ENCODE measurements around the gene MRPS25.
A peak's percentile ranks its signal among the peaks of the same experiment; 100 is the strongest.

The MRPS25 gene

DNA sequence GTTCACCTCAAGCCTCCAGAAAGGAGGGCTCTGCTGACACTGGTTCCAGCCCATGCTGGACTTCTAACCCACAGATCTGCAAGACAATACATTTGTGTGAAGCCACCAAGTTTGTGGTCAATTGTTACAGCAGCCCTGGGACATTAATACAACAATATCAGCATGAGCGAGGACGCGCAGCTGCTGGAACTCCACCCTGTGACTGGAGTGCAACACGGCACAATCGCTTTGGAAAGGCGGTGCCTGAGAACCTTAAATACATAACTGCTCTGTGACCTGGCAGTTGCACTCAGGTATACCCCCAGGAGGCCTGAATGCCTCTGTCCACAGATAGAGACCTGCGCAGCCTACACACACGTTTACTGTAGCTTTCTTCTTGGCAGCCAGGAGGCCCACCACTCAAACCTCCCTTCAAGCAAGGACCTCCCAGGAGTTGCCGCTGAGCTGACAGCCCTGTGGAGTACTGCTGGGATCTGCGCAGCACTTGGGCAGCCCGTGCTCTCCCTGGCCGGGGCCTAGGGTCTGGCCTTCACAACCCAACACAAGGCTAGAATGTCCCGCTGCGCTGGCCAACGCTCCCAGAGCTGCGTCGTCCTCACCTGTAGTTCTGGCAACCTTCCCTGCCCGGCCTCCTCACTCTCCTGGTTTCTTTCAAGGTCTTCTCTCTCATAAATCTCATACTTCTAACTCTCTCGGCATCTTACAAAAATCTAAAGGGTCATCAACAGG, 8.3 kb downstream of the MRPS25 start:
- H3K18ac ChIP-seq (ENCODE audit: low read length) = no peak overlapping the region

GRCh38 chr3:15055019-15055557, 10.0 kb downstream of the MRPS25 start:
- Histone ChIP-seq H3K79me1 (ENCODE audit: low read depth, low read length) (peaks cover 3% of the 10 kb centered on the region), H3K36me3 (replicated peaks in 1 of 2; ENCODE audit: control insufficient read depth in 2 of 2, insufficient read depth in 2 of 2, low read length in 2 of 2) (peaks cover 26 to 84% of the 10 kb centered on the region in 2 donors), H2AFZ (ENCODE audit: low read length) (no peak overlapping the region), H3K18ac (ENCODE audit: low read length) (no peak overlapping the region), H3K4ac (ENCODE audit: low read length) (no peak overlapping the region), H3K9me3 (replicated peaks in 1 of 2; ENCODE audit: control insufficient read depth in 2 of 2, insufficient read depth in 1 of 2, low read depth in 1 of 2, low read length in 2 of 2) (peaks cover 0 to 2% of the 10 kb centered on the region in 2 donors), H2AK5ac (ENCODE audit: low read depth, low read length) (no peak overlapping the region), H3K14ac (ENCODE audit: low read length) (no peak overlapping the region), H3K27ac (replicated peaks; ENCODE audit: low read length) (no peak overlapping the region), H3K27me3 (ENCODE audit: control insufficient read depth in 3 of 3, insufficient read depth in 3 of 3, low read depth in 1 of 3, low read length in 3 of 3) (no peaks in the 10 kb centered on the region), H2BK15ac (ENCODE audit: low read length) (no peak overlapping the region), H3K23ac (ENCODE audit: low read depth, low read length, poor library complexity) (no peak overlapping the region), H2BK12ac (ENCODE audit: low read length) (no peak overlapping the region), H2BK120ac (ENCODE audit: low read depth, low read length) (no peak overlapping the region), H3K9ac (ENCODE audit: low read depth, low read length, poor library complexity) (no peak overlapping the region), H4K91ac (ENCODE audit: low read depth, low read length, poor library complexity) (no peak overlapping the region), H3K4me1 (ENCODE audit: control insufficient read depth in 2 of 2, insufficient read depth in 1 of 2, low read depth in 1 of 2, low read length in 2 of 2) (peaks cover 0 to 14% of the 10 kb centered on the region in 2 donors), H4K8ac (ENCODE audit: low read depth, low read length) (no peak overlapping the region), H3K4me2 (ENCODE audit: insufficient read depth, low read length, poor library complexity, severe bottlenecking) (no peak overlapping the region), H3K4me3 (ENCODE audit: low read length in 2 of 2) (no peak overlapping the region), H2BK5ac (ENCODE audit: low read length) (no peak overlapping the region)
- DNase-seq (ENCODE audit: low spot score) = no peak
- no CpG with 5 or more reads among the region's 8 CpGs for WGBS, 2 donors (ENCODE audit: extremely low coverage in 2 of 2, insufficient read length in 2 of 2, insufficient replicate concordance in 1 of 2)

More for the DNA sequence above, 8.3 kb downstream of the MRPS25 start:
- H3K36me3 ChIP-seq (replicated peaks in 1 of 2; ENCODE audit: control insufficient read depth in 2 of 2, insufficient read depth in 2 of 2, low read length in 2 of 2) = peaks cover 24 to 73% of the 10 kb centered on the region in 2 donors
- no peak overlapping the region for H4K8ac ChIP-seq (ENCODE audit: low read depth, low read length)
- H3K9ac ChIP-seq (ENCODE audit: low read depth, low read length, poor library complexity) = no peak overlapping the region
- no peak overlapping the region for H3K27ac ChIP-seq (replicated peaks; ENCODE audit: low read length)
- peaks cover 3% of the 10 kb centered on the region for H3K79me1 ChIP-seq (ENCODE audit: low read depth, low read length)
- H3K4ac ChIP-seq (ENCODE audit: low read length) = no peak overlapping the region
- H2BK15ac ChIP-seq (ENCODE audit: low read length) = no peak overlapping the region
- no peak overlapping the region for H3K23ac ChIP-seq (ENCODE audit: low read depth, low read length, poor library complexity)
- H3K4me1 ChIP-seq (ENCODE audit: control insufficient read depth in 2 of 2, insufficient read depth in 1 of 2, low read depth in 1 of 2, low read length in 2 of 2) = peaks cover 0 to 13% of the 10 kb centered on the region in 2 donors
- no peak overlapping the region for H2AK5ac ChIP-seq (ENCODE audit: low read depth, low read length)
- WGBS, 2 donors (ENCODE audit: extremely low coverage in 2 of 2, insufficient read length in 2 of 2, insufficient replicate concordance in 1 of 2) = no CpG with 5 or more reads among the region's 19 CpGs
- no peaks in the 10 kb centered on the region for H3K27me3 ChIP-seq (ENCODE audit: control insufficient read depth in 3 of 3, insufficient read depth in 3 of 3, low read depth in 1 of 3, low read length in 3 of 3)
- no peak overlapping the region for H4K91ac ChIP-seq (ENCODE audit: low read depth, low read length, poor library complexity)
- no peak overlapping the region for H2AFZ ChIP-seq (ENCODE audit: low read length)
- peaks cover 0 to 2% of the 10 kb centered on the region in 2 donors for H3K9me3 ChIP-seq (replicated peaks in 1 of 2; ENCODE audit: control insufficient read depth in 2 of 2, insufficient read depth in 1 of 2, low read depth in 1 of 2, low read length in 2 of 2)
- H3K4me3 ChIP-seq (ENCODE audit: low read length in 2 of 2) = no peak overlapping the region
- H2BK12ac ChIP-seq (ENCODE audit: low read length) = no peak overlapping the region
- no peak overlapping the region for H3K14ac ChIP-seq (ENCODE audit: low read length)
- DNase-seq (ENCODE audit: low spot score) = no peak
- no peak overlapping the region for H2BK120ac ChIP-seq (ENCODE audit: low read depth, low read length)
- H2BK5ac ChIP-seq (ENCODE audit: low read length) = peak overlapping the region; percentile 20
- no peak overlapping the region for H3K4me2 ChIP-seq (ENCODE audit: insufficient read depth, low read length, poor library complexity, severe bottlenecking)

- Histone ChIP-seq H3K36me3 (replicated peaks in 1 of 2; ENCODE audit: control insufficient read depth in 2 of 2, insufficient read depth in 2 of 2, low read length in 2 of 2) (peaks cover 23 to 85% of the 10 kb centered on the region in 2 donors), H3K9me3 (replicated peaks in 1 of 2; ENCODE audit: control insufficient read depth in 2 of 2, insufficient read depth in 1 of 2, low read depth in 1 of 2, low read length in 2 of 2) (no peaks in the 10 kb centered on the region), H2AFZ (ENCODE audit: low read length) (no peak overlapping the region), H3K23ac (ENCODE audit: low read depth, low read length, poor library complexity) (no peak overlapping the region), H2AK5ac (ENCODE audit: low read depth, low read length) (no peak overlapping the region), H3K18ac (ENCODE audit: low read length) (no peak overlapping the region), H3K27ac (replicated peaks; ENCODE audit: low read length) (peak overlapping the region; percentile 75), H4K8ac (ENCODE audit: low read depth, low read length) (no peak overlapping the region), H3K4me2 (ENCODE audit: insufficient read depth, low read length, poor library complexity, severe bottlenecking) (no peak overlapping the region), H2BK15ac (ENCODE audit: low read length) (no peak overlapping the region), H3K4me3 (ENCODE audit: low read length in 2 of 2) (no peak overlapping the region), H3K9ac (ENCODE audit: low read depth, low read length, poor library complexity) (no peak overlapping the region), H3K4ac (ENCODE audit: low read length) (no peak overlapping the region), H3K79me1 (ENCODE audit: low read depth, low read length) (peaks cover 6% of the 10 kb centered on the region), H3K4me1 (ENCODE audit: control insufficient read depth in 2 of 2, insufficient read depth in 1 of 2, low read depth in 1 of 2, low read length in 2 of 2) (peaks cover 0 to 14% of the 10 kb centered on the region in 2 donors), H2BK12ac (ENCODE audit: low read length) (no peak overlapping the region), H4K91ac (ENCODE audit: low read depth, low read length, poor library complexity) (no peak overlapping the region), H2BK120ac (ENCODE audit: low read depth, low read length) (no peak overlapping the region), H2BK5ac (ENCODE audit: low read length) (no peak overlapping the region), H3K14ac (ENCODE audit: low read length) (no peak overlapping the region), H3K27me3 (ENCODE audit: control insufficient read depth in 3 of 3, insufficient read depth in 3 of 3, low read depth in 1 of 3, low read length in 3 of 3) (no peaks in the 10 kb centered on the region)
- WGBS, 2 donors (ENCODE audit: extremely low coverage in 2 of 2, insufficient read length in 2 of 2, insufficient replicate concordance in 1 of 2) = no CpG with 5 or more reads among the region's 4 CpGs
- no peak for DNase-seq (ENCODE audit: low spot score)
These were observed 11.6 kb downstream of the MRPS25 start for GRCh38 chr3:15053541-15053940.
